Measurements from ENCODE around the gene DCTN4.

DCTN4 gene

GRCh38 chr5:150671509-150672236 is 87.1 kb downstream of the DCTN4 start:
- peak overlapping the region; percentile 67 for H3K4me3 ChIP-seq (ENCODE audit: low read depth, low read length)
- no peaks in the 10 kb centered on the region for H3K4me1 ChIP-seq
- no peak for DNase-seq
- TF ChIP-seq CTCF (IDR thresholded peaks at IDR 0.05; ENCODE audit: low read depth, low read length) = no peak
- H3K27me3 ChIP-seq = no peaks in the 10 kb centered on the region
- no peaks in the 10 kb centered on the region for H3K36me3 ChIP-seq
- H3K9me3 ChIP-seq = no peaks in the 10 kb centered on the region

GRCh38 chr5:150670948-150671310 is 87.9 kb downstream of the DCTN4 start:
- no peaks in the 10 kb centered on the region for H3K36me3 ChIP-seq
- no peaks in the 10 kb centered on the region for H3K27me3 ChIP-seq
- TF ChIP-seq CTCF (IDR thresholded peaks at IDR 0.05; ENCODE audit: low read depth, low read length) = no peak
- no peak for DNase-seq
- H3K4me1 ChIP-seq = no peaks in the 10 kb centered on the region
- no peaks in the 10 kb centered on the region for H3K9me3 ChIP-seq
- H3K4me3 ChIP-seq (ENCODE audit: low read depth, low read length) = no peak overlapping the region

GRCh38 chr5:150670275-150670947 is 88.4 kb downstream of the DCTN4 start:
- H3K9me3 ChIP-seq = no peaks in the 10 kb centered on the region
- TF ChIP-seq CTCF (IDR thresholded peaks at IDR 0.05; ENCODE audit: low read depth, low read length) = no peak
- no peak overlapping the region for H3K4me3 ChIP-seq (ENCODE audit: low read depth, low read length)
- H3K4me1 ChIP-seq = no peaks in the 10 kb centered on the region
- H3K27me3 ChIP-seq = no peaks in the 10 kb centered on the region
- DNase-seq = no peak
- H3K36me3 ChIP-seq = no peaks in the 10 kb centered on the region

GRCh38 chr5:150665044-150665443 is 93.8 kb downstream of the DCTN4 start:
- no peaks in the 10 kb centered on the region for H3K36me3 ChIP-seq
- peaks cover 4% of the 10 kb centered on the region for H3K4me1 ChIP-seq
- no peak for DNase-seq
- no peaks in the 10 kb centered on the region for H3K9me3 ChIP-seq
- TF ChIP-seq CTCF (IDR thresholded peaks at IDR 0.05; ENCODE audit: low read depth, low read length) = no peak
- no peaks in the 10 kb centered on the region for H3K27me3 ChIP-seq
- H3K4me3 ChIP-seq (ENCODE audit: low read depth, low read length) = no peak overlapping the region

- Histone ChIP-seq H3K27me3 (no peaks in the 10 kb centered on the region), H3K9me3 (no peaks in the 10 kb centered on the region), H3K4me1 (peaks cover 4% of the 10 kb centered on the region), H3K36me3 (no peaks in the 10 kb centered on the region), H3K4me3 (ENCODE audit: low read depth, low read length) (no peak overlapping the region)
- no peak for DNase-seq
- TF ChIP-seq CTCF (IDR thresholded peaks at IDR 0.05; ENCODE audit: low read depth, low read length) = no peak
These were observed 94.9 kb downstream of the DCTN4 start for GRCh38 chr5:150663936-150664335.

All from BE2C (cell line).